Renal pelvis (tissue), 4 donors: ENCODE results near the gene FBXO47. TPM values are rescaled to one million over a fixed set of nuclear protein-coding genes. Genes with fewer than 3 reads are reported as not detected.
"Not testable (repeated sequence)": the region's sequence is repeated elsewhere in the genome, so short reads cannot be mapped to it uniquely, and the experiment has no call there.

Experiments used
- DNase-seq: peaks from one replicate; pipeline ENCODE4 v3.0.0-alpha.2; 2013
- polyA plus RNA-seq, 3 donors: library from polyadenylated mRNA; unstranded; fragments of 120-200 nt; gene quantifications; one replicate each; pipeline ENCODE4 v1.2.1, GENCODE V29; 2013; ENCODE audit not compliant: insufficient read length in 3 of 3

Gene FBXO47
- polyA plus RNA-seq, 3 donors: 0.10 TPM; not detected in 2

- DNase-seq: no peak
These were observed 14.4 kb upstream of the FBXO47 start for GRCh38 chr17:38981636-38982035.

DNA sequence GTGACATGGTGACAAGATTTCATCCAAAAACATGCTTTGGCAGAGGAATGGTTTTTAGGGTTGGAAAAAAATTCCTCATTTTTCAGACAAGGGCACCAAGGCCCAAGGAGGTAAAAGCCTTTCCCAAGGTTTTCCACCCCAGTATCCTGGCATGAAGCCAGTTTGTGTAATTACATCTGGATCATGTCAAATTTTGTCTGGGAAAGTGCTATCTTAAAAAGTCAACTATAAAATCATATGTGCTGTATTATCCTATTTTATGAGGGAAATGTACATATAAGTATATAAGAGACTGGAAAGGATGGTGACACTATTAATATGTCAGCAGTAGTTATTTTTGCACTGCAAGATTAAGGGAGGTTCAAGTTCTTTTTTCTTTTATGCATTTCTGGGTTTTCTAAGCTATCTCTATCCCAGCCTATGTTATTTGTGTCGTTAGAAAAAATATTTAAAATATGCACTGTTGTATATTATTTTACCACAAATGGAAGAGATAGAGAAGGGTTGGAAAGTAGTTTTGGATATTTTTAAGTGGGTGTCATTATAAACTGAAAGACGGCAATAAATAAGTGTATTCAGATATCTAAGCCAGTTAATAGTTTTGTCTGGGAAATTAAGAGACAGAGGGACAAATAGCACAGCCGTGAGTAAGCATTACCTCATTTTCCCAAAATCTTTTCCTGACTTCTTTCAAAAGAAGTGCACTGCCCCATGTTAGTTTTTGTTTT is 13.5 kb upstream of the FBXO47 start:
- no peak for DNase-seq

GRCh38 chr17:38978180-38978579 is 11.0 kb upstream of the FBXO47 start:
- DNase-seq: no peak

DNA sequence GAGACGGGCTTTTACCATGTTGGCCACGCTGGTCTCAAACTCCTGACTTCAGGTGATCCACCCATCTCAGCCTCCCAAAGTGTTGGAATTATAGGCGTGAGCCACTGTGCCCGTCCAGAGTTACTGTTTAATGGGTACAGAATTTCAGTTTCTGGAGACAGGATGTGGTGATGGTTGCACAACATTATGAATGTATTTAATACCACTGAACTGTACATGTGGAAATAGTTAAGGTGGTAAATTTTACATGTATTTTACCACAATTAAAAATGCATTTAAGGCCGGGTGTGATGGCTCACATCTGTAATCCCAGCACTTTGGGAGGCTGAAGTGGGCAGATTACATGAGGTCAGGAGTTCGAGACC is 9.0 kb upstream of the FBXO47 start:
- not testable (repeated sequence) for DNase-seq

DNA sequence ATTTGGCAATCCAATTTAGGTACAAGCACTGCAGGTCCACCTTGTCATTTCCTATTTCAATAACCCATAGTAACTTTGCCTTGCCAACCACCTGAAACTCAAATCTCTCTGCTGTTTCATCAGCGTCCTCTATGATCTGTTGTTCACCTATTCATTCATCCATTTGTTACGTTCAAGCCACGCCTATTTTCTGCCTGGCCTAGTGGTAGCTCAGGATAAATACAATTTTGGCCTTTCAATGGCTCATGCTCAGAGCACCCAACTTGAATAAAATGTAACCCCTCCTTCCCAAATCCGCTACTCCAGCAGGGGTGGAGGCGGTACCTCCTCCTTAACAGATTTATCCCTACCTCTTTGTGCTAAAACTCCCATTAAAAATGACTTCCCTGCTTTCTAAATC is 3.6 kb upstream of the FBXO47 start:
- no peak for DNase-seq

DNA sequence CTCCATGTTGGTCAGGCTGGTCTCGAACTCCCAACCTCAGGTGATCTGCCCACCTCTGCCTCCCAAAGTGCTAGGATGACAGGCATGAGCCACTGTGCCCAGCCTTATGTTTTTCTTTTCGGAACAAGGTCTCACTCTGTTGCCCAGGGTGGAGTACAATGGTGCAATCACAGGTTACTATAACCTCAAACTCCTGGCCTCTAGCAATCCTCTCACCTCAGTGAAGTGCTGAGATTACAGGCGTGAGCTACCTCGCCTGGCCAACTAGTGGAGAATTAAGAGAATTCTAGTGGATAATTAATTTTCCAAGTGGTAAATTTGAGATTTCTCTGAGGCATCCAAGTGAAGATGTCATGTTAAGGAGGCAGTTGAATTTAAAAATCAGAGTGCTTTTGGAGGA is 2.9 kb upstream of the FBXO47 start:
- no peak for DNase-seq

DNA sequence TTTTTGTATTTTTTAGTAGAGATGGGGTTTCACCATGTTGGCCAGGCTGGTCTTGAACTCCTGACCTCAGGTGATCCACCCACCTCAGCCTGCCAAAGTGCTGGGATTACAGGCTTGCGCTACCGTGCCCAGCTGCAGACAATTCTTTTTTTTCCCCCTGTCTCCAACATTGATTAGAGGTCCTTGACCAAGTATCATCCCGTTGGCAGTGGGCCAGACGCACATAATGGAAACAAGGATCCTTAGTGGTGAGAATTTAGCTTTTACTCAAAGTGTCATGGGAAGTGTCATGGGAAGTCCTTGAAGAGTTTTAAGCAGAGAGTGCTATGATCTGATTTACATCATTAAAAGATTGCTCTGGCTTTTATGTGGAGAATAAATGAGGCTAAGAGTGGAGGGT is 2.1 kb upstream of the FBXO47 start:
- DNase-seq: no peak

GRCh38 chr17:38961413-38961812 is 5.8 kb downstream of the FBXO47 start:
- DNase-seq: no peak

GRCh38 chr17:38960402-38960801 is 6.8 kb downstream of the FBXO47 start:
- no peak for DNase-seq

DNA sequence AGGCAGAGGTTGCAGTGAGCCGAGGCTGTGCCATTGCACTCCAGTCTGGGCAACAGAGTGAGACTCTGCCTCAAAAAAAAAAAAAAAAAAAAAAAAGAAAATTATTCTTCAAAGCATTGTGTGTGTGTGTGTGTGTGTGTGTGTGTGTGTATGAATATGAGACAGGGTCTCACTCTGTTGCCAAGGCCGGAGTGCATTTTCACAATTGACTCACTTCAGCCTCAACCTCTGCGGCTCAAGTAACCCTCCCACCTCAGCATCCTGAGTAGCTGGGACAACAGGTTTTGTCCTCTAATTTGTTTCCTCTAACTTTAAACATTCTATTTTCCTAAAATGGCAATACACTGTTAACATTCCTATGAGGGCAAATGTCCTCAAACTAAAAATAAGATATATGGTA is 7.7 kb downstream of the FBXO47 start:
- DNase-seq: no peak

GRCh38 chr17:38958756-38959155 is 8.4 kb downstream of the FBXO47 start:
- DNase-seq: no peak

- DNase-seq: no peak
These were observed 8.9 kb downstream of the FBXO47 start for GRCh38 chr17:38958326-38958725.

- DNase-seq: not testable (repeated sequence)
These were observed 13.4 kb downstream of the FBXO47 start for GRCh38 chr17:38953800-38954199.

DNA sequence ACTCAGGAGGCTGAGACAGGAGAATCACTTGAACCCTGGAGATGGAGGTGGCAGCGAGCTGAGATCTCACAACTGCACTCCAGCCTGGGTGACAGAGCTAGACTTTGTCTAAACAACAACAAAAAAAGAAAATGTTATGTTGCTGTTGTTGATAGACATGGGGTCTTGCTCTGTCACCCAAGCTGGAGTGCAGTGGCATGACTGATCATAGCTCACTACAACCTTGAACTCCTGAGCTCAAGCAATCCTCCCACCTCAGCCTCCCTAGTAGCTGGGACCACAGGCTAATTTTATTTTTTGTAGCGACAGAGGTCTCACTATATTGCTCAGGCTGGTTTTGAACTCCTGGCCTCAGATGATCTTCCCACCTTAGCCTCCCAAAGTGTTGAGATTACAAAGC is 20.0 kb downstream of the FBXO47 start:
- DNase-seq: no peak

GRCh38 chr17:38943607-38944006 is 23.6 kb downstream of the FBXO47 start:
- no peak for DNase-seq

DNA sequence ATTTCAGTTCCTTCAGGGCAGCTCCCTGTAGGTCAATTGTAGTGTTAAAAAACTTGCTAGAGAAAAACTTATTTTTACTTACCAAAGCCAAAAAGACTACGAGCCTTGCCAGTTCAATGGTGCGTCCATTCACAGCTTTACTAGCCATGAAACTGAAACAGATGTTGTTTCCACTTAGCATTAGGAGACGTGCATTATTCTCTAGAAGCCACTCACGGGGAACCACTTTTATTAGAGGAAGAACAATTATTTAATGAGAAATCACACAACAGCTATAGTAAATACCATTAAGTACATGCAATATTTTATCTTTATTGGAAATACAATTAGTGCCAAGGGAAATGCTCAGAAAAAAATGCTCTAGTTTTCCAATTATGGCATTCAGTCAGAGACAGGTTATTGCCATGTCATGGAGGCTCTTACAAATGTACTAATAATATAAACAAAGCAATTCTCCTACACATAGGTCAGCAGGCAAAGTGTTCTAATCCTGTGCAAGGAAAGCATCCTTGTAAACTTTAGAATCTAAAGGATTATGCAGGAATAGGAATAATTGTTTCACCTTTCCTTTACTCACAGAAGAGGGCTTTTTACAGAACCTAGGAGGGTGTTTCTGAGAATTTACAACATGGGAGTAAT is 24.4 kb downstream of the FBXO47 start:
- DNase-seq: no peak

- no peak for DNase-seq
These were observed 26.8 kb downstream of the FBXO47 start for GRCh38 chr17:38940404-38940803.

DNA sequence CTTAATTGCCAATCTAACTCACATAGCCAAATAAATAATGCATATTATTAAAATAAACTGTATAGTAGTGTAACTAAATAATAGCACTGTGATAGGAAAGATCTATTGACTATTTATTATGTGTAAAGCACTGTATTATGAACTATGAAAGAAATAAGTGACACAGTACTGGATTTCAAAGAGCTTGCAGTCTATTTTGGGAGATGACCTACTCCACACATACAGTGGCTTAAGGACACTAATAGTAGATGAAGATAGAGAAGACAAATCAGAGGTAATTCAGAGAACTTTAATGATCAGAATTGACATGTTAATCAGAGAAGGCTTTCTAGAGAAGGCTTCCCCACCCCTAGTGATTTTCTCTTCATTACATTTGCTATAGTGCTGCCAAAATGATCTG is 27.2 kb downstream of the FBXO47 start:
- DNase-seq: no peak

DNA sequence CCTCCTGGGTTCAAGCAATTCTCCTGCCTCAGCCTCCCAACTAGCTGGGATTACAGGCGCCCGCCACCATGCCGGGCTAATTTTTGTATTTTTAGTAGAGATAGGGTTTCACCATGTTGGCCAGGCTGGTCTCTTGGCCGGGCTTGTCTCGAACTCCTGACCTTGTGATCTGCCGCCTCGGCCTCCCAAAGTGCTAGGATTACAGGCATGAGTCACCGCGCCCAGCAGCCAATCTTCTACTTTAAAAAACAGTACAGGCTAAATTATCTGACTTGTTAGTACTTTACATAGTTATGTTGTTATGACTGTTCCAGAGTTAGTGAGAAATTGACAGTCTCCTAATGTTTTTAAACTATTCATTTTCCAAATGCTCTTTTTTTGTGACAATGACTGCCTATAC is 33.2 kb downstream of the FBXO47 start:
- DNase-seq: not testable (repeated sequence)

DNA sequence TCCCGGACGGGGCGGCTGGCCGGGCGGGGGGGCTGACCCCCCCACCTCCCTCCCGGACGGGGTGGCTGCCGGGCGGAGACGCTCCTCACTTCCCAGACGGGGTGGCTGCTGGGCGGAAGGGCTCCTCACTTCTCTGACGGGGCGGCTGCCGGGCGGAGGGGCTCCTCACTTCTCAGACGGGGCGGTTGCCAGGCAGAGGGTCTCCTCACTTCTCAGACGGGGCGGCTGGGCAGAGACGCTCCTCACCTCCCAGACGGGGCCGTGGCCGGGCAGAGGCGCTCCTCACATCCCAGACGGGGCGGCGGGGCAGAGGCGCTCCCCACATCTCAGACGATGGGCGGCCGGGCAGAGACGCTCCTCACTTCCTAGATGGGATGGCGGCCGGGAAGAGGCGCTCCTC is 36.4 kb downstream of the FBXO47 start:
- DNase-seq: not testable (repeated sequence)

DNA sequence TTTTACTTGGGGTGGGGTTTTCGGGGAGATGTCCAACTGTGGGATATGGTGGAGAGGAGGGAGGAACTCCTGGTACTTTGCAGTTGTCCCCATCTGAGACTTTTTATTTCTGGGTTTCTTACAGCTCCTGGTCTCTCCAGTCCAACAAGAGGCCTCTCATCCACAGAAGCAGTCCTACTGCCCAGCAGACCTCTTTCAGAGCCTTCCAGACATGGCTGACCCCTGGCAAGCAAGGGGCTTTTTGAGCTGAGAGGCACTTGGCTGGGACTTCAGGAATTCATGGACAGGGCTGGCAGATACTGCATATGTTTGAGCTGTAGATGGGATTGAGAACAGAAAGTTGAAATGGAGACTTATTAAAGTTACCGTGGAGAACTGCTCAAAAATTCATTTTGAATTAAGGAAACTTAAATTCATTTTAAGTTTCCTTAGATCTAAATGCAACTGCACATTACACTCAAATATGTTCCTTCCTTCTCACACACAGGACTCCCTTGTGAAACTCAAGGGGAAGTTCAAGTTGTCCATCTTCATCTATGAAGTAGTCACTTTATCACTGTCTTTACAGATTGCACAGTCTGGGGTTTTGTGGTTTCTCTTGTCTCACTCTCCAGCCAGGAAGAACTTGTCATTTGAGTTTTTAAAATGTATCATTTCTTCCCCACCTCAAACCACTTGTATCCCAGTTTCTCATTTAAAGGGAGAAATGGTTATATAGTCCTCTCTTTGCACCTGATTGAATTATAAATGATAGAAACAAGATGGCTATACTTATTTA is 40.7 kb downstream of the FBXO47 start:
- no peak for DNase-seq

DNA sequence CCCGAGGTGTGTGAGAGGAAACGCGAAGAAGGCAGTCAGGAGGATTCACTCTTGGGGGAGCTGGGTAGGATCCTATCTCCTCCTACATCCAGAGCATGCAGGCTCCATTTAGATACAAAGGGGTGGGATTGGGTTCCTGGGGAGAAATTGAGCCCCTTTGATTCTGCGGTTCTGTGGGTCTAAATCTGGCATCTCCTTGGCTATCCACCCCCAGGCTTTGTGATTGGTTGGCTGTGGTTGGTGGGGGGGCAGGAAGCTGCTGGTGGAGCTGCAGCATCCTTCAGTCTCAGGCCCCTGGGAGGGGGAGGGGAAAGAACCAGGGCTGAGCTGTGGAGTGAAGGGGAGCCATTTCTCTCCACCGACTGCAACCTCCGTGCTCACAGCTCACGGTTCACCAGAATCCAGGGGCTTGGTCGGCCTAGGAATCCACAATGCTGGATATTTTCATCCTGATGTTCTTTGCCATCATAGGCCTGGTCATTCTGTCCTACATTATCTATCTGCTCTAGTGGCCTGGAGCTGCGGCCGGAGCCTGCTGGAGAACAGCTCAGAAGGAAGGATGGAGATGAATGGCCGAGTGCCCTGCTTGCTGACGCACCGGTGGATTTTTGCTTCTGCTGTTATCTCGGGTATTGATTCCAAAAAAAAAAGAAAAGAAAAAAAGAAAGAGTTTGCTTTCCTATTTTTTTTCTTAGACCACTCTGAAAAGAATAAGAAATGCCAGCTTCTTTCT is 41.8 kb downstream of the FBXO47 start, which contains the start of gene LASP1NB:
LASP1NB (plus strand) TSS at position 352 of the 733 bp plus-strand sequence.
- DNase-seq: peak; percentile 77
